PFSK-1 (cell line): ENCODE measurements around the gene SFN.

Experiments used
- FOXP2 ChIP-seq: optimal IDR thresholded peaks from 2 replicates; pipeline ENCODE3; 2011; ENCODE audit warnings: borderline replicate concordance, control low read depth, inconsistent platforms; ENCODE audit not compliant: insufficient read depth; ENCODE audit errors: extremely low read length, extremely low read depth
- POLR2AphosphoS5 ChIP-seq: IDR thresholded peaks from 2 replicates; pipeline ENCODE4 v1.6.1; 2012; ENCODE audit warnings: low read depth, mild to moderate bottlenecking, control low read depth, low read length, moderate library complexity
- SIN3A ChIP-seq: IDR thresholded peaks from 2 replicates; pipeline ENCODE4 v1.6.1; 2012; ENCODE audit warnings: mild to moderate bottlenecking, low read length, moderate library complexity, borderline replicate concordance; ENCODE audit not compliant: insufficient read depth
- TAF1 ChIP-seq: IDR thresholded peaks from 2 replicates; pipeline ENCODE4 v1.6.1; 2012; ENCODE audit warnings: low read length, control low read depth, borderline replicate concordance; ENCODE audit not compliant: insufficient read depth
- TF ChIP-seq, protein P1 (sequence below), 2 experiments: IDR thresholded peaks; 2 replicates each; pipeline versions ENCODE4 v1.6.1 to v1.8.0; 2011 to 2012; ENCODE audit warnings: low read depth in 2 of 2, low read length in 2 of 2, control low read depth in 1 of 2, inconsistent platforms in 1 of 2, mild to moderate bottlenecking in 1 of 2, moderate library complexity in 1 of 2; ENCODE audit not compliant: insufficient read depth in 1 of 2

The SFN gene

DNA sequence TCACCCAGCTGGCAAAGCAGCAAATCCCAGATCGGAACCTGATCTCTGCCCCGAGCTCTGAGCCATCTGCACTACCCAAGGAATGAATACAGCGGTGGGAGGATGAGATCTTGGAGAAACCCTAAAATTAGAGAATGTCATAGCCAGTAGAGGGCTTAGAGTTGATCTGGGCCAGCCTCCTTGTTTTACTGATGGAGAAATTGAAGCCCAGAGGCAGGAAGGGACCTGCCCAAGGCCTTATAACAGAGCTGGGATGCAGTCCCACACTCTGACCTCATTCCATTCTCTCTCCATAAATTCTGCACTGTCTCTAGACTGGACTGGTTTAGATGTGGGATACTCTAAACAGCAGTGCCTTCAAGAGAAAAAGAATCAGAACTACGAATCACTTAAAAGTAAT is 4.8 kb upstream of the SFN start:
- no peak for TF ChIP-seq TAF1
- no peak for TF ChIP-seq FOXP2
- TF ChIP-seq, protein P1, sequence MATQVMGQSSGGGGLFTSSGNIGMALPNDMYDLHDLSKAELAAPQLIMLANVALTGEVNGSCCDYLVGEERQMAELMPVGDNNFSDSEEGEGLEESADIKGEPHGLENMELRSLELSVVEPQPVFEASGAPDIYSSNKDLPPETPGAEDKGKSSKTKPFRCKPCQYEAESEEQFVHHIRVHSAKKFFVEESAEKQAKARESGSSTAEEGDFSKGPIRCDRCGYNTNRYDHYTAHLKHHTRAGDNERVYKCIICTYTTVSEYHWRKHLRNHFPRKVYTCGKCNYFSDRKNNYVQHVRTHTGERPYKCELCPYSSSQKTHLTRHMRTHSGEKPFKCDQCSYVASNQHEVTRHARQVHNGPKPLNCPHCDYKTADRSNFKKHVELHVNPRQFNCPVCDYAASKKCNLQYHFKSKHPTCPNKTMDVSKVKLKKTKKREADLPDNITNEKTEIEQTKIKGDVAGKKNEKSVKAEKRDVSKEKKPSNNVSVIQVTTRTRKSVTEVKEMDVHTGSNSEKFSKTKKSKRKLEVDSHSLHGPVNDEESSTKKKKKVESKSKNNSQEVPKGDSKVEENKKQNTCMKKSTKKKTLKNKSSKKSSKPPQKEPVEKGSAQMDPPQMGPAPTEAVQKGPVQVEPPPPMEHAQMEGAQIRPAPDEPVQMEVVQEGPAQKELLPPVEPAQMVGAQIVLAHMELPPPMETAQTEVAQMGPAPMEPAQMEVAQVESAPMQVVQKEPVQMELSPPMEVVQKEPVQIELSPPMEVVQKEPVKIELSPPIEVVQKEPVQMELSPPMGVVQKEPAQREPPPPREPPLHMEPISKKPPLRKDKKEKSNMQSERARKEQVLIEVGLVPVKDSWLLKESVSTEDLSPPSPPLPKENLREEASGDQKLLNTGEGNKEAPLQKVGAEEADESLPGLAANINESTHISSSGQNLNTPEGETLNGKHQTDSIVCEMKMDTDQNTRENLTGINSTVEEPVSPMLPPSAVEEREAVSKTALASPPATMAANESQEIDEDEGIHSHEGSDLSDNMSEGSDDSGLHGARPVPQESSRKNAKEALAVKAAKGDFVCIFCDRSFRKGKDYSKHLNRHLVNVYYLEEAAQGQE (IDR thresholded peaks at IDR 0.05; ENCODE audit: insufficient read depth in 1 of 2, low read depth in 2 of 2, low read length in 2 of 2): no peak
- TF ChIP-seq SIN3A: no peak

GRCh38 chr1:26858891-26859640 is 3.9 kb upstream of the SFN start:
- TF ChIP-seq POLR2AphosphoS5 (no peak), SIN3A (no peak), FOXP2 (no peak), TAF1 (no peak)
- TF ChIP-seq, protein P1 (IDR thresholded peaks at IDR 0.05; ENCODE audit: insufficient read depth in 1 of 2, low read depth in 2 of 2, low read length in 2 of 2): no peak

DNA sequence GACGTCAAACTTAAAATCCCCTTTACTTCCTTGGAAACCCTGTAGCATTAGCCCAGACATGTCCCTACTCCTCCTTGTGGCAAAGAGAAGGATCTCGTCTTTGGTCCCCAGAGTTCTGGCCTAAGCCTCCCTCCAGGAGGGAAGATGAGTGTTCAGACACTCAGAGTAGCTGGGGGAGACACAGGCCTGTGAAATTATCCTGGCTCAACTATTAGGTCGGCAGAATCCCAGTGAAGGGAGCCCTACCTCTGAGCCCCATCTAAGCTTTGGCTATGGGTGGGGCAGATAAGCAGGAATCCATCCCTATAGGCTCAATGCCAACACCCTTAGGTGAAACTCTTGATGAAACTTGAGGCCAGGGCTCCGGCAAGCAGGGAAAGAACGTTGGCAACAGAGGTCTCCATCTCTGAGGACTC is 1.7 kb upstream of the SFN start:
- TF ChIP-seq POLR2AphosphoS5 (no peak), SIN3A (no peak), FOXP2 (no peak), TAF1 (no peak)
- TF ChIP-seq, protein P1 (IDR thresholded peaks at IDR 0.05; ENCODE audit: insufficient read depth in 1 of 2, low read depth in 2 of 2, low read length in 2 of 2): no peak

- TF ChIP-seq, protein P1 (IDR thresholded peaks at IDR 0.05; ENCODE audit: insufficient read depth in 1 of 2, low read depth in 2 of 2, low read length in 2 of 2): no peak
- TF ChIP-seq TAF1: no peak
- no peak for TF ChIP-seq FOXP2
- TF ChIP-seq SIN3A: no peak
- TF ChIP-seq POLR2AphosphoS5: no peak
Measured at GRCh38 chr1:26861889-26862378, 1.0 kb upstream of the SFN start.

DNA sequence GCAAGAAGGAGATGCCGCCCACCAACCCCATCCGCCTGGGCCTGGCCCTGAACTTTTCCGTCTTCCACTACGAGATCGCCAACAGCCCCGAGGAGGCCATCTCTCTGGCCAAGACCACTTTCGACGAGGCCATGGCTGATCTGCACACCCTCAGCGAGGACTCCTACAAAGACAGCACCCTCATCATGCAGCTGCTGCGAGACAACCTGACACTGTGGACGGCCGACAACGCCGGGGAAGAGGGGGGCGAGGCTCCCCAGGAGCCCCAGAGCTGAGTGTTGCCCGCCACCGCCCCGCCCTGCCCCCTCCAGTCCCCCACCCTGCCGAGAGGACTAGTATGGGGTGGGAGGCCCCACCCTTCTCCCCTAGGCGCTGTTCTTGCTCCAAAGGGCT is 732 bp downstream of the SFN start:
- TF ChIP-seq FOXP2: no peak
- TF ChIP-seq, protein P1 (IDR thresholded peaks at IDR 0.05; ENCODE audit: insufficient read depth in 1 of 2, low read depth in 2 of 2, low read length in 2 of 2): no peak
- TF ChIP-seq SIN3A: no peak
- TF ChIP-seq TAF1: no peak
- no peak for TF ChIP-seq POLR2AphosphoS5
